C4-2B (cell line): Measurements from ENCODE around the gene MEF2C.

Source experiments
- CTCF ChIP-seq: fragments of 450-650 bp; conservative IDR thresholded peaks from 2 replicates; pipeline ENCODE4 v1.5.1; 2017; ENCODE audit warnings: mild to moderate bottlenecking
- ZFX ChIP-seq: fragments of 450-650 bp; IDR thresholded peaks from 2 replicates; pipeline ENCODE4 v1.6.1; 2017

- no peak for TF ChIP-seq CTCF
- no peak for TF ChIP-seq ZFX
These were observed 37.8 kb downstream of the MEF2C start for GRCh38 chr5:88845081-88845697.
